ENCODE measurements around the gene DZIP1.
A peak's percentile ranks its signal among the peaks of the same experiment; 100 is the strongest.

Gene DZIP1

GRCh38 chr13:95547531-95548167 lies 96.9 kb downstream of the DZIP1 start:
- no peak for TF ChIP-seq CTCF (conservative IDR thresholded peaks at IDR 0.05; ENCODE audit: low read length)
- H3K4me3 ChIP-seq (ENCODE audit: low read length): no peak overlapping the region
- DNase-seq (ENCODE audit: low read depth): no peak

- no peak for DNase-seq (ENCODE audit: low read depth)
- TF ChIP-seq CTCF (conservative IDR thresholded peaks at IDR 0.05; ENCODE audit: low read length): no peak
- no peak overlapping the region for H3K4me3 ChIP-seq (ENCODE audit: low read length)
These were observed 97.6 kb downstream of the DZIP1 start for GRCh38 chr13:95546919-95547318.

DNA sequence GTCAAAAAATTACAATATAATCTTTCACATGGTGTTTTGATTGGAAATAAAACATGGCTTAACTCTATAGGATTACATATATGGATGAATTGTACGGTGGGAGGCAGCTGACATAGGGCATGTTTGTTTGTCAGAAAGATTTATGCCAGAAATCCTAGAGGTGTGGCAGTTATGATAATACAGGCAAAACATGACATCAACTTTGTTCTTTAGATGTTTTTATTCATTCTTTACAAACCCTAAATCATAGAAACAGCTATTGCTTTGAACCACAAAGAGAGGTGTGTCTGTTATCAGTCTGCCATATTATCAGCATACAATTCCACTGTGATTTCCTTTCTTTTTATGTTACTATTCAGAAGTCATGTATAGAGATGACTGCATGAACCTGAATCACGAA lies 100.2 kb downstream of the DZIP1 start:
- H3K4me3 ChIP-seq (ENCODE audit: low read length): no peak overlapping the region
- TF ChIP-seq CTCF (conservative IDR thresholded peaks at IDR 0.05; ENCODE audit: low read length): no peak
- DNase-seq (ENCODE audit: low read depth): no peak

GRCh38 chr13:95541911-95542474 lies 102.5 kb downstream of the DZIP1 start:
- no peak for TF ChIP-seq CTCF (conservative IDR thresholded peaks at IDR 0.05; ENCODE audit: low read length)
- H3K4me3 ChIP-seq (ENCODE audit: low read length): no peak overlapping the region
- no peak for DNase-seq (ENCODE audit: low read depth)

DNA sequence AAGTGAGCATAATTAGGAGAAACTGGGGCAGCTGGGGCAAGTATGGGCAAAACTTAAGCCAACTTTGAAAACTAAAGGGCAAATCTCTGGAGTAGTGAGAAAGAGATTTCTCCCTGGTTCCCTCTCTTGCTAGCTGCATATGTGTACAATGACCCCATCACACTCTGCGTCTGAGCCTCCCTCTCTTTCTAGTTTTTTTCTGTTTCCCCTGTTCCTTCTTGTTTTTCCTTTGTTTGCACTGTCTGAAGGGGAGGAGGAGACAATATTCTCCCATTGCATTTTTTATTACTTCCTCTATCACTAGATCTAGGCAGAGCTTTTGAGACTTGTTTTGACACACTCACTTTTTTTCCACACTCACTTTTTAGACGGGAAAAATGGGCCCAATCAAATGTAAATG lies 103.2 kb downstream of the DZIP1 start:
- no peak for DNase-seq (ENCODE audit: low read depth)
- H3K4me3 ChIP-seq (ENCODE audit: low read length): no peak overlapping the region
- no peak for TF ChIP-seq CTCF (conservative IDR thresholded peaks at IDR 0.05; ENCODE audit: low read length)

- no peak for TF ChIP-seq CTCF (conservative IDR thresholded peaks at IDR 0.05; ENCODE audit: low read length)
- DNase-seq (ENCODE audit: low read depth): no peak
- no peak overlapping the region for H3K4me3 ChIP-seq (ENCODE audit: low read length)
These were observed 103.6 kb downstream of the DZIP1 start for GRCh38 chr13:95540888-95541287.

DNA sequence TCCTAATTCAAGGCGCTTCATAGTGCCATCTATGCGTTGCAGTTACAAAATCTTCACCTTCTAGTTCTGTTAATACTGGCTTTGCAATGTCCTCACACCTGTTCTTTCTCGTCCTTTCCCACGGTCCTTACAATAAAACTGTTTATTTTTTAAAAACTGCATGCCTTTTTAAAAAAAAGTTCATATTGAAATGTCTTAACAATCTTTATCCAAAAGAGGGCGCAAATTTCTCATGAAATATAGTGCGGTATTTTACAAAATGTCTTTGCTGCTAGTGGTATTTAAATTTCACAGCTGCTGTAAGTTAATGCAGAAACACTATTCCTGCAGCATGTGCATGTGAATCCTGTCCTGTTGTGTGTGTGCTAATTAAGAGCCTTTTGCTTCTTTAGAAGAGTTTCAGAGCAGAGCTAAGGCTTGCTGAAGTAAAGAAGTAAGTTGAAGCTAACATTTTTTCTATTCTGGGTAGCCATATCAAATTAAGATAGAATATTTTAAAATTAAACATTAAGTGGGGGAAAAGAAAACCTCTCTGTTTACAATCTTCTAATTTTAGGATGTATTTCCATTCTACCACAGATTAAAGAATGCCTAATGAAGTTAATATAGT lies 107.8 kb downstream of the DZIP1 start:
- TF ChIP-seq CTCF (conservative IDR thresholded peaks at IDR 0.05; ENCODE audit: low read length): peak; percentile 59
- no peak overlapping the region for H3K4me3 ChIP-seq (ENCODE audit: low read length)
- DNase-seq (ENCODE audit: low read depth): peak; percentile 34
